CD1c-positive myeloid dendritic cell (primary cell): ENCODE results near the gene WNT7B.

Source experiments
- DNase-seq: peaks from one replicate; pipeline ENCODE4 v3.0.0-alpha.2; 2016; ENCODE audit errors: extremely low spot score

The WNT7B gene

DNA sequence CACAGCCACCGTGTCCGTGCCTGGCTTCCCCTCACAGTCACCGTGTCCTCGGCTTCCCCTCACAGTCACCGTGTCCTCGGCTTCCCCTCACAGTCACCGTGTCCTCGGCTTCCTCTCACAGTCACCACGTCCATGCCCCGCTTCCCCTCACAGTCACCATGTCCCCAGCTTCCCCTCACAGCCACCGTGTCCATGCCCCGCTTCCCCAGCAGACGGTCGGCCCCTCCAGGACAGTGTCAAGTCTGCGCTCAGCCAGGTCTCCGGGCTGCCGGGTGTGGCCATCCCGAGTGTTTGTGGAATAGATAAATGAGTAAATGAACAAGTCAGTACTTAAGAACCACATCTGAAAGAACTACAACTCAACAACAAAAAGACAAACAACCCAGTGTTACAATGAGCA is 23.8 kb downstream of the WNT7B start:
- DNase-seq: no peak

DNA sequence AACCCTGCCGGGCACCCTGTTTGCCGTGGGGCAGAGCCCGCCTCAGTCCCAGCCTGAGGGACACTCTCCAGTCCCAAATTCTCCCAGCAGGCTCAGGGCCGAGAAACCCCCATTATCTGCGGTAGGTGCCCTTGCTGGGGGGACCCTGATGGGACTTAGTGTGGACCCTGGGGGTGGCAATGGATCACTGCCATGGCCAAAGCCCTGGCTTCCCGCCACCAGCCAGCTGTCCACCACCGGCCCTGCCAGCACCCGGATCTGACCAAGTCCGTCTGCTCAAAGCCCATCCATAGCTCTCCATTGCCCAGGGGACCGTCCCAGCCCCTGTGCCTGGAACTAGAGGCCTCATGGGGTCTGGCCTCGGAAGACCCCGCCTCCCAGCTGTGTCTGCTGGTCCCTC is 24.4 kb downstream of the WNT7B start:
- no peak for DNase-seq

DNA sequence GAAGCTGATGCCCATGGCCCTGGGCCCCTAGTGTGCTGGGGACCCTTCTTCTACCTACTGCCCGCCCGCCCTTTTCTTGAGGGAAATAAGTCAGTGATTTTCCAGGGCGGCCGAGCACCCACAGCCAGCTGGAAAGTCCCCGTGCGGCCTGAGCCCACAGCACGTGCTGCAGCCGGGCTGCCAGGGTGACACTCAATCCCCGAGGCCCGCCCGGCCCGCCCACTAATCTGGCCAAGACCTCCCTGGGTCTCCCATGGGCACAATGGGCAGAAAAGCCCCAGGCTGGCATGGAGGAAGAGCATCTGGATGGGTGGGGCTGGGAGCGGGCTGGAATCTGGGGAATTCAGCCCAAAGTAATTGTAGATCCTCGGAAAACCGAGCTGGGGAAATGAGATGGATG is 24.8 kb downstream of the WNT7B start:
- no peak for DNase-seq

DNA sequence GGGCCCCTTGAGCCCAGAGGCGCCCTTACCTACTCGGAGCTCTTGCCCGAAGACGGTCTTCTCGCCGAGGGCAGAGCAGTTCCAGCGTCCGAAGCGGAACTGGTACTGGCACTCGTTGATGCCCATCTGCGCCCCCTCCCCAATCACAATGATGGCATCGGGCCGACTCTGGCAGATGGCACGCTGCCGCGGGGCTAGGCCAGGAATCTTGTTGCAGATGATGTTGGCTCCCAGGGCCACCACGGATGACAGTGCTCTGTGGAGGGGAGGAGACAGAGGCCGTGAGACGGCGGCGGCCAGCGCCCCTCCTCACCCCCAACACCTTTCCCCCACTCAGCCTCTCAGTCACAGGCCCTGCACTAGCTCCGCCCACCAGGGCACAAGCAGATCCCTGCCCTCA is 27.1 kb downstream of the WNT7B start:
- DNase-seq: no peak

DNA sequence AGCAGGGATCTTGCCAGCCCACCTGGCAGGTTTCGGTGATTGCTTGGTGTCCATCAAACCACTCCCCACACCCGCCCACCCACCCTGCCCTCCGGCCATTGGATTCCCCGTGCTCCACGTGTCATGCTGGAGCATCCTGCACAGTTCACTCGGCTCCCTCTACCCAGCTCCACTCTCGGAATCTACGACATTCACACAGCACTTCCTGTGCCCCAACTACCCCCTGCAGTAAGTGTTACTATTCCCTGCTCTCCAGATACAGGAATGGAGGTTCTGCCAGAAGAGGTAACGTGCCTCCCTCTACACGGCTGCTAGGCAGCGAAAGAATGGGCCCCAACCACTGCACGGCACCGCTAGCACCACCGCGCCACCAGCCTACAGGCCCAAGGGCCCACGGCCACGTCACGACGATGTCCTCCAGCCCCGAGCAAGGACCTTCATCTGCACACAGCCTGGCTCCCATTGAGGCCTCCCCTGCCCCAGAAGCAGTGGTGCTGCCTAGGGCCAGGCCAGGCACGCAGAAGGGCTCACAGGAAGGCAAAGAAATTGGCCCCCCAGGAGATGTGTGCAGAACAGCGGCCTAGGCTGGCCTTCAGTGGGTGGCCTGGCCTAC is 27.6 kb downstream of the WNT7B start:
- DNase-seq: no peak

DNA sequence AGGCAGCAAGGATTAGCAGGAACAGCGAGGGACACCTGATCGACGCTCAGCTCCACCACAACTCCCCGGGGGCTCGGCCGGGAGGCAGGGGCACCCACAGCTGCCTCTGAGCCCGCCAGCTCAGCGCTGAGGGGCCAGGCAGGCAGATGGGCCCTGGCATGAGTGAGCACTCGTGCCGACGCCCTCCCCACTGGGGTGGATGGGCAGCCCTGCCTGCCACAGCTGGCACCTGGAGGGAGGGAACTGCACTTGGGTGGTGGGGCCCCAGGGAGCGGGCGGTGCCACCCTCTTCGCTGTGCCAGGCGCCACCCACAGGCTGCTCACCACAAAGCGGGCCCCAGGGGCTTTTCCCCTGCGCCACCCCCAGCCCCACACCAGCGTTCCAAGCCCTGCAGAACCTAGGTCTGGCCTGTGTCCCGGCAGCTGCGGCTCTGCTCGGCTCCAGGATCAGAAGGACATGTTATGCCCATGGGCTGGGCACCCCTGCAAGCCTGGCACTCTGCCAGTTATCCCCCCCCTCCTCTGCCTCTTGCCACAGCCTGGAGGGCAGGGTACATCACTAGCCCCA is 28.8 kb downstream of the WNT7B start:
- DNase-seq: no peak

DNA sequence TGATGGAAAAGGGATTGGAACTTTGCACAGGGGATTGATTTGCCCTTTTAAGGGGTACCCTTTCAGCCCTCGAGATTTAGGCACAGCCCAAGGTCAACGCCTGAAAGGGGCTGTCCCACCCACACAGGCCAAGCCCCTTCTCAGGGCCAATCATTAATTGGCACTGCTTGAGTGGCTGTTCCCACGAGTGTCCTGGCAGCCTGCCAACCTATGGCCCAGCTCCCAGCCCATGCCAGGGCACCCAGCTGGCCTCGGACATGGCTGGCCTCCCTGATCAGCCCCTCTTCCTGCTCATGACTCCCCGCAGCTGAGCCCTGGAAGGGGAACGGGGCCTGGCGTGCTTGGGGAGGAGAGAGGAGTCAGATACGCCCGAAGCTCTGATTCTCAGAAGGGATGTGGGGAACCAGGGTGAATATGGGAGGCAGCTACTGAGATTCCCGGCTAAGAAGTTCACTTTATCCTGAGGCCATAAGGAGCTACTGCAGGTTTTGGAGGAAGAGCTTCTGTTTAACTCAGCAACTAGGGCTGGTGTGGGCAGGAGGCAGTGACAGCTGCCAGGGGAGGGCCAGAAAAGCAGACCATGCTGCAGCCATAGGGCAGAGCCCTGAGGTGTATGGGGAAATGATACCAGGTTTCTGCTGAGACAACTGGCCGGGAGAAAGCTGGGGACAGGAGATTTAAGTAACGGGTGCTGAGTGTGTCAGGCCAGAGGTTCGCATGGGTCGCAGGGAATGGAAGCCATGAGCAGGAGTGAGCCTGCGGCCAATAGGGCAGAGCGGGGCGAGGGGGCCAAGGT is 30.0 kb downstream of the WNT7B start:
- no peak for DNase-seq

DNA sequence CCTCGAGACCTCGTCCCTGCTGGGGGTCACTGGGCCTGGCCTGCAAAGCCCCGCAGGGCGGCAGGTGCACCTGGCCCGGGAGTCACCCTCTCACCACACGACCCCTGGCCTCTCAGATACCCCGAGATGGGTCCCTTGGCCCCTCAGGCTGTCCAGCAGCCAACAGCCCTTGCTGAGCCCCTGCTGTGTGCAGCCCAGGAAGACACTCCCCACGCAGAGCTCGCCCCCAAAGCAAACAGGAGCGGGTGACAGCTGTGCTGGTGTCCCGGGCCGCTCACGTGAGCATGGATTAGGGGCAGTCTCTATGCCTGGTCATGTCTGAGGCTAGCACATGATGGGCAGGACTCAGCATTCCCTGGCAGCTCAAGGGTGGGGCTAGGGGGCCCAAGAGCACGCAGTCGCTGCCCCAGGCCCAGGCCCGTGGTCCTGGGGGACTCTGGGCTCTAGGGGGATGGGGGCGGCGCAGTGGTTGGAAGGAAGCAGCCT is 31.3 kb downstream of the WNT7B start:
- no peak for DNase-seq

DNA sequence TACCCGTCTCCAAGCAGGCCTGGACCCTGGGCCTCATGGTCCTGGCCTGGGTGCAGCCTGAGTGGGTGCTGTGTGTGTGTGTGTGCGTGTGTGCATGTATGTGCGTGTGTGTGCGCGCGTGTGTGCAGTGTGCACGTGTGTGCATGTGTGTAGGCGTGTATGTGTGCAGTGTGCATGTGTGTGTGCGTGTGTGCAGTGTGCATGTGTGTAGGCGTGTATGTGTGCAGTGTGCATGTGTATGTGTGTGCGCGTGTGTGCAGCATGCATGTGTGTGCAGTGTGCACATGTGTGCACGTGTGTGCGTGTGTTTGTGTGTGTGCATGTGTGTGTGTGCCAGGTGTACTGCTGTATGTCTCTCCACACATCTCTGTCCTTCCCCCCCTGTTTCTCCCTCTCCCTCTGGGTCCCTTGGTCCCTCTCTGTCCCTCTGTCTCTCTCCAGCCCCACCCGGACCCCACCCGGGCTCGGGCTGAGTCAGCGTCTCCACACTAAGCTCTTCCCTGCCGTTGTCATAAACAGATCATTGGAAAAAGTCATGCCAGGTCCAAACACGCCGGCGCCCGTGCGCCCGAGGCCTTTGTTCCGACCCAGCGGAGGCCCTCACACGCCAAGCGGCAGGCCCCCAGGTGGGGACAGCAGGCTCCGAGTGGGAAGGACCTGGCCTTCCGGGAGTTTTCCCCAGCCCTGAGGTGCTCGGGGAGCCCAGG is 34.0 kb downstream of the WNT7B start:
- DNase-seq: no peak

DNA sequence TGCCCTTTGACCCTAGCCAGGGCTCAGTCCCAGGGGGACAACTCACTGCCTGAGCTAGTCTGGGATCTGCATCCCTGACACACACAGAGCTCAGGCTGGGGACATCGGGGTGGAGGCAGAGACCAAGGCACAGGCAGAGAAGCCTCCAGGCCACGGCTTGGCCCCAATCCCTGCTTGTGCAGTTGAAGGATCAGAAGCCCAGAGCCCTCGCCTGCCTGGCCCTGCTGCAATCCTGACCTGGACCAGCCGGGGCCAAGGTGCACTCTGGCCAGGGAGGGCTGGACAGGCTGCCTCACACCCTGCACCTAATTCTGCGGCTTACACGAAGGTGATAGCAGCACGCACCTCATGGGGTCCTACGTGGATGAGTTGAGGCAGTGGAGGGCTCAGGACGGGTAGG is 34.6 kb downstream of the WNT7B start:
- no peak for DNase-seq

DNA sequence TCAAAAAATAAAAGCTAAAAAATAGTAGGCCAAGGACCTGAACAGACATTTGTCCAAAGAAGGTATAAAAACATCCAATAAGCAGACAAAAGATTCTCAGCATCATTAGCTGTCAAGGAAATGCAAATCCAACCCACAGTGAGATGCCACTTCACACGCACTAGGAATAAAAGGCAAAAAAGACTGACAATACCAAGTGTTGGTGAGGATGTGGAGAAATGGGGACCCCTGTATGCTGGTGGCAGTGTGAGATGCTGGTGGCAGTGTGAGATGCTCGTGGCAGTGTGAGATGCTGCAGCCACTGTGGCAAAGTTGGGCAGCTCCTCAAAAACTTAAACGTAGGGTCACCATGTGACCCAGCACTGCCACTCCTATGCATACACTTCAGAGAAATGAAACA is 38.0 kb downstream of the WNT7B start:
- DNase-seq: no peak

DNA sequence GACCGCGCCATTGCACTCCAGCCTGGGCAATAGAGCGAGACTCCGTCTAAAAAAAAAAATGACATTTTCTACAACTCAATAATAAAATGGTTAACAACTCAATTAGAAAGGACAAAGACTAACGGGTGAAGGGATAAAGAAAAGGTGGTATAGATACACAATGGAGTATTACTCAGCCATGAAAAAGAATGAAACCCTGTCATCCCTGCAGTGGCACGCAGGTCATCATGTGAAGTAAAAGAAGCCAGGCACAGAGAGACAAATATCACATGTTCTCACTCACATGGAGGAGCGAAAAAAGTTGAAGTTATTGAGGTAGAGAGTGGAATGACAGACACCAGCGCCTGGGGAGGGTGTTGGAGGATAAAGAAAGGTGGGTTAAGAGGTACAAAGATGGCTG is 39.0 kb downstream of the WNT7B start:
- DNase-seq: no peak

DNA sequence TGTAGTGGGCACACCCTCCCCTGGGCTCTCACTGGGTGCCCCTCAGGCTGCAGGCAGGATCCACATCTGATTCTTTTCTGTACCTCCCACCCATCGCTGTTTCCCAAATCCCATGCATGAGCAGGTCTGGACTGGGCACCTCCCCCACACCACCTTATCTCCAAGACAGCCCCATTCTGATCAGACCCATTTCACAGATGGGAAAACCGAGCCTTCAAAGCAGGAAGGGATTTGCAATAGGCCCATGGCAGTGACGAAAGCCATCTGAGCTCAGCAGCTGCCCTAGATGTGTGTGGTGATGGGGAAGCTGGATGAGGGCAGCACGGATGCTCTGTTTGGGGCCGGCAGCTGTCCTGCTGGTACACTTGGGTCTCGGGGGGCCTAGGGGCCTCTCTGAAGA is 41.4 kb downstream of the WNT7B start:
- DNase-seq: no peak

DNA sequence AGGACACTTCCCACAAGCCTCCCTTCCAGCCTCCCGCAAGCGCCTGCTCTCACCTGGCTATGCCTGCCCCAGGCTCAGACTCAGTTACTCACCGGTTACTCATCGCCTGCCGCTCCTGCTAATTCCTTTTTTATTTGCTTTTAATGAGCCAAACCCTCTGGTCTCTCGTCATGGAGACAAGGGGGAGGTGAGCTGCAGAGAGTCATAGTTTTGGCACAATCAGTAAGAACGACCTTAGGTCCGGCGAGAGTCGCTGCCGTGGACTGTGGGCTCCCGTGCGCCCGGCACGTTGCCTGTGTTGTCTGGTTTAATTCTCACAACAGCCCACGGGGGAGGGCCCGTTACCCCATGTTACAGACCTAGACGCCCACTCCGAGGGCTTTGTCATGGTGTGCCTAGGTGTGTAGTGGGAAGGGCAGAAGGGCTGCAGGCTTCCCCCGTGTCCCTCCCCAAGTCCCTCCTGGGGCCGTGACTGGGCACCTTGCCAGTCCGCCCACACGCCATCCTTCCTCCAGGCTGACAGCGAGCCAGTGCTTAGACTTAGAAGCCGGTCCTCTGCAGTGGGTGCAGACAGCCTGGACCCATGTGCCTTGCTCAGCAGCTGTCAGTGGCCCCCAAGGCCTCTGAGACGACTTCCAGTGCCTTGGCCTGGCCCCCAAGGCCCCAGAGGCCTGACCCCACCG is 42.2 kb downstream of the WNT7B start:
- no peak for DNase-seq

DNA sequence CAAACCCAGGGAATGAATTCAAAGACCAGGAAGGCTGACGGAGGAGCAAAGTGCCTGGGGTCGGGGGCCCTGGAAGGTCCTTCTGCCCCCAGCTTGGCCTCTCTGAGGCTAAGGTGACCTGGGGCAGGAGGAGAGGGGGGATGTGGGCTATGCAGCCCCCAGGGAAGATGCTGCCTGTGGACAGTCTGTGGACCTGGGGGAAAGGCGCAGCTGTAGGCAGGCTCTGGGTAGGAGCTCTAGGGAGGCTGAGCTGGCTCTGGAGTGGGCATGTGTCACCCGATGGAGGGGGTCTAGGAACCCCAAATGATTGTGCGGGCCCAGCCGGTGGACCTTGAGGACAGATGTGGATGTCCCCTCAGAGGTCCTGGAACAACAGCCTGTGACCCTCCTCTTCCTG is 42.8 kb downstream of the WNT7B start:
- no peak for DNase-seq

DNA sequence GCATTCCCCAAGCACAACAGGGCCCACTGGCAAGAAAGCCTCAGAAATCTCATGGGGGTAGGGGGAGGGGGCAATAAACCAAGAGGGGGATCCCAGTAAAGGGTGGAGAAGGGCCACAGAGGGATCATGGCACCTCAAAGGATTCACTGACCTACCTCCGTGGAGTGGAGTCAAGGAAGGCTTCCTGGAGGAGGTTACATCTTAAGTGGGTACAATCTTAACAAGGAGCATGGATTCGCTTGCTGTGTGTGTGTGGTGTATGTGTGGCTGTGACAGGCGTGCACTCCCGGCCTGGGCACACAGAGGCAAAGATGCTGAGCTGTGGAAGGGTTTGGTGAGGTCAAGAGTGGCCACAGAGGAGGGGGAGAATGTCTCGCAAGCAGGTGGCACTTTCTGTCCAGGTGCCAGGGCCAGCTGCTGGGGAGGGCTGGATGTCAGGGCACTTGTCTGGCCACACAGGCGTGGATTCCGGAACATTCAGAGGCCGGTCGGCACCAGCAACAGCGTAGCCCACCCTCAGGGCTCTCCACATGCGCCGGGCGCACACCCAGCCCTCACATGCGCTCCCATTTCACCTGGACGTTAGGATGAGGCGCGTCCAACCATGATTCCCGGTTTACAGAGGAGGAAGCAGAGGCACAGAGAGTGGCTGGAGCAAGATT is 43.3 kb downstream of the WNT7B start:
- DNase-seq: no peak

DNA sequence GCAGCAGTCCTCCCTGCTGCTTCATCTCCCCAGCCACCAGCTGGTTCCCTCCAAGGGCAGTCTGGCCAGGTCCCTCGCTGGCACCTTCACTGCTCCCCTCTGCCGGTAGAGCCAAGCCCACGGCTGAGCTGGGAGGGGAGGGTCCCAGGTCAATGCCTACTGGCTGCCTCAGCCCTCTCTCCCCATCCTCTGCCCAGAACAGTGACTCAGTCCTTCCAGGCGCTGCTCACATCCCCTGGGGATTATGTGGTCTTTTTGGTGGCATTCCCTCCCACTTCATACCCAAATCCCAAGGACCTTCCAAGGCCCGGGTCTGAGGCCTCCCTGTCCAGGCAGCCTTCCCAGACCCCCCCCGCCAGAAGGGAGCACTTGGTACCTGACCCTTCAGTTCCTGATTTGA is 44.9 kb downstream of the WNT7B start:
- DNase-seq: no peak

DNA sequence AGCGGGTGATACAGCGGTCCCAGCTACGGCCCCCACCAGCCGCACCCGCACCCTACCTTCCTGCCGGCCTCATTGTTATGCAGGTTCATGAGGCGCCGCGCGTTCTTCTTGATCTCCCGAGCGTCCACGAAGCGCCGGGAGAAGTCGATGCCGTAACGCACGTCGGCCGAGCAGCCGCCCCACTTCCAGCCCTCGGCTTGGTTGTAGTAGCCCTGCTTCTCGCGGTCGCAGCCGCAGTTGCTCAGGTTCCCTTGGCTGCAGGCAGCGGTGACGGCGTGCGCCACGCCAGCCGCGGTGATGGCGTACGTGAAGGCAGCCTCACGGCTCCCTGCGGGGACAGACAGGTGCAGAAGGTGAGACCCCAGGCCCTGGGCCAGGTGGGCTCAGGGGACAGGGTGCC is 45.9 kb downstream of the WNT7B start:
- DNase-seq: no peak

DNA sequence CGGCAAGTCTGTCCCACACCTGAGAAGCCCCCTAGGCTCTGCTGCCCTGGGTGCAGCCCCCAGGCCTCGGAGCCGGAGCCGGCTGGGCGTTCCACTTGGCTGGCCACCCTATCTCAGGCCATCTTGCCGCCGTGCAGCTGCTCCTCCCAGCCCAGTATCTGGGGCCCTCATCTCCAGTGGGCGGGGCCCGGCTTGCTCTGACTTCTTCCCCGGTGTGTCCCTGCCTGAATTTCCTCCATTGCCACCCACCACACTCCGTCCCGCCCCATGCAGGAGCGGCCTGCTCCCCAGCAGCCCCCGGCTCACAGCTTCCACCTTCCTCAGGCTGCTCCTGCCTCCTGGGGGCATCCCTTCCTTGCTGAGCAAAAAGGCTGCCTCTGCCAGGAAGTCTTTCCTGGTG is 46.6 kb downstream of the WNT7B start:
- no peak for DNase-seq

DNA sequence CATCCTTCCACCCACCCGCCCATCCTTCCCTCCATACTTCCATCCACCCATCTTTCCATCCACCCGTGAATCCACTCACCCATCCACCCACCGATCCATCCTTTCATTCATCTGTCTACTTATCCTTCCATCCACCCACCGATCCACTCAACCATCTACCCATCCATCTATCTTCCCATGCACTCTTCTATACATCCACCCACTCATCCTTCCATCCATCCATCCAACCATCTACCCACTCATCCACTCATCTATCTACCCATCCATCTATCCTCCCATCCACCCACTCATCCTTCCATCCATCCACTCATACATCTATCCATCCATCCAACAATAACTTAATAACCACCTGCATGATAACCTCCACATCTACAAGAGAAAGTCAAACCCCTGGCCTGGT is 47.3 kb downstream of the WNT7B start:
- DNase-seq: no peak

DNA sequence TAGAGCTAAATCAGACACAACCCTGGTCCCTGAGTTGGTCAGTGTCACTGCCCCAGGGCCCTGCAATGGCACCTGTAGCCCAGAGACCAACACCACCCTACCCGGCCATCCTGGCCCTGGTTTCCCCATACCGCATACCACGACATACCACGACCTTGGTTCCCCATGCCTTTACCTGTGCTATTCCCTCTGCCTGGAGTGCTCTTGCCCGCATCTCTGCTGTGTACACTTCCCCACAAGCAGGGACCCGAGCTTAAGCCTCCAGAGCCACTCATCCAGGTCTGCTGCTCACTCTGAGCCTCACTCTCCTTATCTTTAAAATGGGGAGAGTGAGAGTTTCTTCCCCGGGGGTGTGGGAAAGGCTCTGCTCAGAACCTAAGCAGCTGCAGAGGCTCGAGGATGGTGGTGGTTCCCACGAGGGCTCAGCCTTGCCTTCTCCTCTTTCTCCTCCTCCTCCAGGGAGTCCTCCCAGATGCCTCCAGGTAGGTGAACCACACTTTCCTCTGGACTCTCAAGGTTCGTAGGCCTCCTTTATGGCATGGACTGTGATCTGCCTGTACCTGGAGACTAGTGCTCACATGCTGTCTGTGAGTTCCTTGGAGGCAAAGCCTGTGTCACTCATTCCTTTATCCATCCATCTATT is 48.1 kb downstream of the WNT7B start:
- DNase-seq: no peak
